Astrocyte (in vitro differentiated cells and primary cell): ENCODE measurements around the gene KLK1. TPM values are rescaled to one million over a fixed set of nuclear protein-coding genes. Genes with fewer than 3 reads are reported as not detected.
"Not testable (repeated sequence)": the region's sequence is repeated elsewhere in the genome, so short reads cannot be mapped to it uniquely, and the experiment has no call there.

Experiments used
- DNase-seq: peaks from one replicate; pipeline ENCODE4 v3.0.0-alpha.2; 2010; ENCODE audit warnings: low read depth
- FAIRE-seq: peaks from 2 replicates; lab custom pipeline; 2011; peaks lifted over from hg19 to GRCh38; lab: Jason Lieb, UNC
- H2AFZ ChIP-seq: 2 replicates; pipeline ENCODE4 v1.6.0; 2012; ENCODE audit warnings: low read depth, low read length, inconsistent platforms
- H3K27ac ChIP-seq: 2 replicates; pipeline ENCODE4 v1.5.1; 2011; ENCODE audit warnings: low read depth, low read length, inconsistent platforms
- H3K27me3 ChIP-seq: 2 replicates; pipeline ENCODE4 v1.6.0; 2011; ENCODE audit warnings: low read length, inconsistent platforms; ENCODE audit not compliant: insufficient read depth
- H3K36me3 ChIP-seq: 2 replicates; pipeline ENCODE4 v1.5.1; 2011; ENCODE audit warnings: low read length, inconsistent platforms; ENCODE audit not compliant: insufficient read depth
- H3K4me1 ChIP-seq: 2 replicates; pipeline ENCODE4 v1.5.1; 2011; ENCODE audit warnings: low read length, inconsistent platforms; ENCODE audit not compliant: insufficient read depth
- H3K4me2 ChIP-seq: 2 replicates; pipeline ENCODE4 v1.6.0; 2012; ENCODE audit warnings: low read length, inconsistent platforms
- H3K4me3 ChIP-seq: 2 replicates; pipeline ENCODE4 v1.5.1; 2011; ENCODE audit warnings: low read depth, mild to moderate bottlenecking, low read length, inconsistent platforms; ENCODE audit not compliant: insufficient read depth
- H3K79me2 ChIP-seq: 2 replicates; pipeline ENCODE4 v1.6.0; 2012; ENCODE audit warnings: mild to moderate bottlenecking, low read length, inconsistent platforms; ENCODE audit not compliant: insufficient read depth
- H3K9ac ChIP-seq: 2 replicates; pipeline ENCODE4 v1.6.0; 2012; ENCODE audit warnings: mild to moderate bottlenecking, low read length, inconsistent platforms
- H3K9me3 ChIP-seq: 2 replicates; pipeline ENCODE4 v1.5.1; 2012; ENCODE audit warnings: low read depth, mild to moderate bottlenecking, low read length, inconsistent platforms; ENCODE audit not compliant: insufficient read depth
- H4K20me1 ChIP-seq: 2 replicates; pipeline ENCODE4 v1.6.0; 2012; ENCODE audit warnings: low read length, inconsistent platforms; ENCODE audit not compliant: insufficient read depth
- H3K27ac Mint-ChIP-seq: one replicate; pipeline ENCODE4 v1.8.0; 2021; ENCODE audit warnings: mild to moderate bottlenecking, mixed read lengths; ENCODE audit not compliant: unreplicated experiment
- H3K27me3 Mint-ChIP-seq: one replicate; pipeline ENCODE4 v1.8.0; 2021; ENCODE audit warnings: low read depth, mixed read lengths; ENCODE audit not compliant: unreplicated experiment
- H3K36me3 Mint-ChIP-seq: one replicate; pipeline ENCODE4 v1.8.0; 2021; ENCODE audit warnings: low read depth, mixed read lengths; ENCODE audit not compliant: unreplicated experiment
- H3K4me1 Mint-ChIP-seq: one replicate; pipeline ENCODE4 v1.8.0; 2021; ENCODE audit warnings: low read depth, mixed read lengths; ENCODE audit not compliant: unreplicated experiment
- H3K4me3 Mint-ChIP-seq: one replicate; pipeline ENCODE4 v1.8.0; 2021; ENCODE audit warnings: mild to moderate bottlenecking, moderate library complexity, mixed read lengths; ENCODE audit not compliant: unreplicated experiment
- H3K9me3 Mint-ChIP-seq: one replicate; pipeline ENCODE4 v1.8.0; 2021; ENCODE audit warnings: mild to moderate bottlenecking, mixed read lengths; ENCODE audit not compliant: unreplicated experiment
- EZH2 ChIP-seq: IDR thresholded peaks from 2 replicates; pipeline ENCODE4 v1.6.1; 2012; ENCODE audit warnings: mild to moderate bottlenecking, low read length, inconsistent platforms; ENCODE audit not compliant: insufficient read depth
- total RNA-seq: library from RNA; stranded (reverse); gene quantifications from 2 replicates; pipeline ENCODE4 v1.2.1, GENCODE V29; 2021
- TF ChIP-seq, protein P1 (sequence below): IDR thresholded peaks from 2 replicates; pipeline ENCODE4 v1.5.1; 2011; ENCODE audit warnings: low read depth, mild to moderate bottlenecking, inconsistent platforms, low read length, moderate library complexity; ENCODE audit not compliant: insufficient read depth

The KLK1 gene
- total RNA-seq, 1 donor from 2014 or later: not detected

DNA sequence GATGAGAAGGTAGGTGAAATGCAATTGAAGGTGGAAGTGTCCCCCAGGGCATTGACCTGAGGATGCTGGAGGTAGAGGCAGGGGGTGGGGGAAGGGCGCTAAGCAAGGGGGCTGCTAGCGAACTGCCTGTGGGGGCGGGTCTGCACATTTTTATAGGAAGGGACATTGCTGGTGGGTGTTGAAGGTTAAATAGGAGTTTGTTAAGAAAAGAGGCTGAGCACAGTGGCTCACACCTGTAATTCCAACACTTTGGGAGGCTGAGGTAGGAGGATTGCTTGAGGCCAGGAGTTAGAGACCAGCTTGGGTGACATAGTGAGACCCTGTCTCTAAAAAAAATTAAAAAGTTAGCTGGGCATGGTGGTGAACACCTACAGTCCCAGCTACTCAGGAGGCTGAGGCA is 38.9 kb downstream of the KLK1 start:
- Histone ChIP-seq H3K4me2 (no peak overlapping the region), H3K27me3 (peaks cover 14% of the 10 kb centered on the region), H3K4me3 (no peak overlapping the region), H3K9me3 (no peaks in the 10 kb centered on the region), H3K36me3 (no peaks in the 10 kb centered on the region), H3K79me2 (no peaks in the 10 kb centered on the region), H3K27ac (no peak overlapping the region), H3K9ac (no peak overlapping the region), H4K20me1 (no peaks in the 10 kb centered on the region), H2AFZ (no peak overlapping the region), H3K4me1 (no peaks in the 10 kb centered on the region)
- no peak overlapping the region for H3K4me3 Mint-ChIP-seq
- no peaks in the 10 kb centered on the region for H3K36me3 Mint-ChIP-seq
- H3K4me1 Mint-ChIP-seq: no peaks in the 10 kb centered on the region
- no peak overlapping the region for H3K27ac Mint-ChIP-seq
- peaks cover 4% of the 10 kb centered on the region for H3K27me3 Mint-ChIP-seq
- no peak for DNase-seq
- peaks cover 2% of the 10 kb centered on the region for H3K9me3 Mint-ChIP-seq
- TF ChIP-seq EZH2: no peak
- TF ChIP-seq, protein P1, sequence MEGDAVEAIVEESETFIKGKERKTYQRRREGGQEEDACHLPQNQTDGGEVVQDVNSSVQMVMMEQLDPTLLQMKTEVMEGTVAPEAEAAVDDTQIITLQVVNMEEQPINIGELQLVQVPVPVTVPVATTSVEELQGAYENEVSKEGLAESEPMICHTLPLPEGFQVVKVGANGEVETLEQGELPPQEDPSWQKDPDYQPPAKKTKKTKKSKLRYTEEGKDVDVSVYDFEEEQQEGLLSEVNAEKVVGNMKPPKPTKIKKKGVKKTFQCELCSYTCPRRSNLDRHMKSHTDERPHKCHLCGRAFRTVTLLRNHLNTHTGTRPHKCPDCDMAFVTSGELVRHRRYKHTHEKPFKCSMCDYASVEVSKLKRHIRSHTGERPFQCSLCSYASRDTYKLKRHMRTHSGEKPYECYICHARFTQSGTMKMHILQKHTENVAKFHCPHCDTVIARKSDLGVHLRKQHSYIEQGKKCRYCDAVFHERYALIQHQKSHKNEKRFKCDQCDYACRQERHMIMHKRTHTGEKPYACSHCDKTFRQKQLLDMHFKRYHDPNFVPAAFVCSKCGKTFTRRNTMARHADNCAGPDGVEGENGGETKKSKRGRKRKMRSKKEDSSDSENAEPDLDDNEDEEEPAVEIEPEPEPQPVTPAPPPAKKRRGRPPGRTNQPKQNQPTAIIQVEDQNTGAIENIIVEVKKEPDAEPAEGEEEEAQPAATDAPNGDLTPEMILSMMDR: no peak
- no peak for FAIRE-seq

DNA sequence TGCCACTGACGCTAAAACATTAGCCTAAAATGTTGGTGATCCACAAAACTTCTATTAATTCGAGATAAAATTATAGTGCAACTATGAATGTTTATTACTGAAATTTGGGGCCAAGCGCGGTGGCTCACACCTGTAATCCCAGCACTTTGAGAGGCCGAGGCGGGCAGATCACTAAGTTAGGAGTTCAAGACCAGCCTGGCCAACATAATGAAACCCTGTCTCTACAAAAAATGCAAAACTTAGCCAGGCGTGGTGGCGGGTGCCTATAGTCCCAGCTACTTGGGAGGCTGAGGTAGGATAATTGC is 39.8 kb downstream of the KLK1 start:
- not testable (repeated sequence) for H3K4me1 Mint-ChIP-seq, H3K27me3 Mint-ChIP-seq, H3K4me3 Mint-ChIP-seq, H3K27ac ChIP-seq, H3K79me2 ChIP-seq, H3K36me3 Mint-ChIP-seq, H3K36me3 ChIP-seq, H3K9me3 ChIP-seq, H3K4me2 ChIP-seq, H4K20me1 ChIP-seq, H2AFZ ChIP-seq, DNase-seq, H3K9ac ChIP-seq, H3K4me1 ChIP-seq, H3K27ac Mint-ChIP-seq, H3K9me3 Mint-ChIP-seq, H3K4me3 ChIP-seq, FAIRE-seq
- H3K27me3 ChIP-seq: peaks cover 23% of the 10 kb centered on the region

DNA sequence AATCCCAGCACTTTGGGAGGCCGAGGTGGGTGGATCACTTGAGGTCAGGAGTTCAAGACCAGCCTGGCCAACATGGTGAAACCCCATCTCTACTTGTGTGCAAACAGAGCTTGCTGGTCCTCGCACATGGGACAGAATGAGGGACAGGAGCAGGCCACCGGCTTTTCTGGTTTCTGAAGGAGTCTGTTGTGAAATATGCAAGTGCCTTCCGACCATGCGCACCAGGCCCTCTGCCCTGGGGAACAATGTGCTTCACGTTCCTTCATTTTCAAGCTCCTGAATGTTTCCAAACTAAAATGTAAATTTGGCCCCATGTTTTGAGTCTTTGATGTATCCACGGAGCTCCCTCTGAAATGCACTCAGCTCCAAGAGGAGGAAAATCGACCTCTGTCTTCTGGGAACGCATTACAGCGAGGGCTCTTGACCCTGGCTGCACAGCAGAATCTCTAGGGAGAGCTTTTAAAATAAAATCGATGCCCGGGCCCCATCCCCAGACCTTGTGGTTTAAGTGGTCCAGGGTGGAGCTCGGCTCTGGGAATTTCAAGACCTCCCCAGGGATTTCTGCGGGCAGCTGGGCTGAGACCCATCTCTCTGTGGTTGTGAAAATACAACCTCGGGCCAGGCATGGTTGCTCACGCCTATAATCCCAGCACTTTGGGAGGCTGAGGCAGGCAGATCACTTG is 42.7 kb downstream of the KLK1 start:
- H3K9ac ChIP-seq: no peak overlapping the region
- H4K20me1 ChIP-seq: no peaks in the 10 kb centered on the region
- no peak overlapping the region for H3K27ac Mint-ChIP-seq
- H3K4me1 ChIP-seq: no peaks in the 10 kb centered on the region
- H3K27me3 ChIP-seq: peaks cover 31% of the 10 kb centered on the region
- H3K27ac ChIP-seq: no peak overlapping the region
- H3K4me1 Mint-ChIP-seq: no peaks in the 10 kb centered on the region
- H3K9me3 Mint-ChIP-seq: peaks cover 12% of the 10 kb centered on the region
- no peak overlapping the region for H3K4me3 ChIP-seq
- H3K4me2 ChIP-seq: no peak overlapping the region
- no peak overlapping the region for H3K4me3 Mint-ChIP-seq
- TF ChIP-seq, protein P1: no peak
- TF ChIP-seq EZH2: no peak
- H3K79me2 ChIP-seq: no peaks in the 10 kb centered on the region
- no peak overlapping the region for H2AFZ ChIP-seq
- DNase-seq: no peak
- no peaks in the 10 kb centered on the region for H3K36me3 ChIP-seq
- H3K36me3 Mint-ChIP-seq: no peaks in the 10 kb centered on the region
- no peak for FAIRE-seq
- H3K9me3 ChIP-seq: no peaks in the 10 kb centered on the region
- H3K27me3 Mint-ChIP-seq: no peaks in the 10 kb centered on the region
